Measurements from ENCODE around the gene PP2D1. TPM values are rescaled to one million over a fixed set of nuclear protein-coding genes. Genes with fewer than 3 reads are reported as not detected.

PP2D1 gene
- total and polyA plus RNA-seq, 2 of the 8 experiments (the other 6 are each of a cell fraction or from before 2014, with no cell fraction given), result not detected

- no peak for TF ChIP-seq GABPA (IDR thresholded peaks at IDR 0.05; ENCODE audit: borderline replicate concordance, insufficient read depth, low read length)
- TF ChIP-seq KDM1A (IDR thresholded peaks at IDR 0.05; ENCODE audit: borderline replicate concordance, low read length), result 0 out of 2 replicates have a peak, but pooled peaks have one; percentile 13
- WGBS, 2 experiments (ENCODE audit: extremely low coverage in 1 of 2, insufficient coverage in 1 of 2, insufficient read length in 1 of 2, insufficient replicate concordance in 2 of 2, low coverage in 1 of 2, low lambda C conversion rate in 2 of 2, missing lambda C conversion rate in 1 of 2), result 69% methylated on average over 1 of the region's 1 CpG; no CpG with 5 or more reads in 1 of the 2 experiments
Observed at GRCh38 chr3:20037255-20037996, 25.4 kb upstream of the PP2D1 start.

More at GRCh38 chr3:20037255-20037996, 25.4 kb upstream of the PP2D1 start:
- H2BK5ac ChIP-seq (ENCODE audit: low read depth, low read length), result no peak overlapping the region
- no peak overlapping the region for H4K8ac ChIP-seq (ENCODE audit: extremely low read depth, insufficient read depth, low read length)
- DNase-seq (ENCODE audit: low read depth in 1 of 2, low spot score in 2 of 2), result no peak
- H3K4me1 ChIP-seq (replicated peaks in 1 of 4; ENCODE audit: control insufficient read depth in 3 of 4, insufficient read depth in 4 of 4, low read length in 3 of 4), result peaks cover 0 to 2% (median under 1%) of the 10 kb centered on the region in 4 experiments; a peak in 2 of 7 replicates
- H3K18ac ChIP-seq (ENCODE audit: extremely low read depth, low read length), result no peak overlapping the region
- no peak overlapping the region for H3K14ac ChIP-seq (ENCODE audit: insufficient read length)
- H4K20me1 ChIP-seq (replicated peaks in 1 of 2; ENCODE audit: control insufficient read depth in 1 of 2, insufficient read depth in 2 of 2, low read length in 2 of 2), result peaks cover 0 to 7% of the 10 kb centered on the region in 2 experiments
- no peaks in the 10 kb centered on the region for H3K9me3 ChIP-seq (ENCODE audit: insufficient read depth in 2 of 2, low read depth in 1 of 2, low read length in 1 of 2)
- H3K4me2 ChIP-seq (ENCODE audit: insufficient read depth in 1 of 2, low read depth in 2 of 2, low read length in 2 of 2), result no peak overlapping the region
- no peak overlapping the region for H4K91ac ChIP-seq (replicated peaks; ENCODE audit: insufficient read length, low read length)
- no peak overlapping the region for H2BK120ac ChIP-seq (replicated peaks; ENCODE audit: low read depth, low read length)
- H2BK12ac ChIP-seq (ENCODE audit: low read depth, low read length), result no peak overlapping the region
- no peaks in the 10 kb centered on the region for H3K36me3 ChIP-seq (ENCODE audit: control insufficient read depth in 2 of 4, insufficient read depth in 4 of 4, low read length in 3 of 4)
- no peak overlapping the region for H2AFZ ChIP-seq (ENCODE audit: low read length)
- no peak overlapping the region for H3K4ac ChIP-seq (replicated peaks; ENCODE audit: insufficient read length, low read depth, low read length)
- H3K23ac ChIP-seq (ENCODE audit: insufficient read length), result no peak overlapping the region
- H3K56ac ChIP-seq (replicated peaks; ENCODE audit: insufficient read length, low read depth, low read length), result no peak overlapping the region
- H2BK20ac ChIP-seq (ENCODE audit: low read length), result no peak overlapping the region
- no peak overlapping the region for H3K9ac ChIP-seq (replicated peaks in 1 of 4; ENCODE audit: extremely low read depth in 1 of 4, low read depth in 3 of 4, low read length in 3 of 4)
- H3K27me3 ChIP-seq (replicated peaks in 1 of 4; ENCODE audit: control insufficient read depth in 3 of 4, extremely low read depth in 1 of 4, insufficient read depth in 3 of 4, low read length in 3 of 4), result peaks cover 0 to 8% (median 4%) of the 10 kb centered on the region in 4 experiments; a peak in 2 of 7 replicates
- H3K79me2 ChIP-seq (ENCODE audit: control insufficient read depth in 1 of 2, insufficient read depth in 2 of 2, low read length in 2 of 2), result no peaks in the 10 kb centered on the region
- no peak overlapping the region for H3K4me3 ChIP-seq (ENCODE audit: extremely low read depth in 1 of 4, insufficient read depth in 2 of 4, low read depth in 3 of 4, low read length in 4 of 4)
- CTCF ChIA-PET (ENCODE audit: partially characterized antibody), result no interaction called here
- H3K27ac ChIP-seq (ENCODE audit: low read depth, low read length), result no peak overlapping the region
- POLR2A ChIA-PET (ENCODE audit: partially characterized antibody), result no interaction called here
- no peak overlapping the region for H4K5ac ChIP-seq (ENCODE audit: insufficient read length, low read depth, low read length)
- no peak overlapping the region for H2BK15ac ChIP-seq (ENCODE audit: low read length)
- peaks cover 7% of the 10 kb centered on the region; the same call in 1 of the 2 replicates for H3K23me2 ChIP-seq (ENCODE audit: low read depth, low read length)
- no peak overlapping the region for H2AK5ac ChIP-seq (ENCODE audit: low read depth, low read length)
- H3K79me1 ChIP-seq (ENCODE audit: low read depth, low read length), result no peaks in the 10 kb centered on the region
- FAIRE-seq, result no peak

Measured in H1 (cell line).